Epithelial cell of esophagus (primary cell): ENCODE data around the gene CACNA1D.

Experiments used
- DNase-seq: peaks from one replicate; pipeline ENCODE4 v3.0.0; 2010; ENCODE audit warnings: low read depth
- H3K4me3 ChIP-seq: 2 replicates; pipeline ENCODE4 v1.5.1; 2011; ENCODE audit warnings: mild to moderate bottlenecking, low read length, control low read depth
- CTCF ChIP-seq: IDR thresholded peaks from 2 replicates; pipeline ENCODE4 v1.5.1; 2011; ENCODE audit warnings: low read depth, mild to moderate bottlenecking, low read length, control low read depth, inconsistent platforms; ENCODE audit not compliant: insufficient read depth; ENCODE audit errors: missing control alignments

The CACNA1D gene

DNA sequence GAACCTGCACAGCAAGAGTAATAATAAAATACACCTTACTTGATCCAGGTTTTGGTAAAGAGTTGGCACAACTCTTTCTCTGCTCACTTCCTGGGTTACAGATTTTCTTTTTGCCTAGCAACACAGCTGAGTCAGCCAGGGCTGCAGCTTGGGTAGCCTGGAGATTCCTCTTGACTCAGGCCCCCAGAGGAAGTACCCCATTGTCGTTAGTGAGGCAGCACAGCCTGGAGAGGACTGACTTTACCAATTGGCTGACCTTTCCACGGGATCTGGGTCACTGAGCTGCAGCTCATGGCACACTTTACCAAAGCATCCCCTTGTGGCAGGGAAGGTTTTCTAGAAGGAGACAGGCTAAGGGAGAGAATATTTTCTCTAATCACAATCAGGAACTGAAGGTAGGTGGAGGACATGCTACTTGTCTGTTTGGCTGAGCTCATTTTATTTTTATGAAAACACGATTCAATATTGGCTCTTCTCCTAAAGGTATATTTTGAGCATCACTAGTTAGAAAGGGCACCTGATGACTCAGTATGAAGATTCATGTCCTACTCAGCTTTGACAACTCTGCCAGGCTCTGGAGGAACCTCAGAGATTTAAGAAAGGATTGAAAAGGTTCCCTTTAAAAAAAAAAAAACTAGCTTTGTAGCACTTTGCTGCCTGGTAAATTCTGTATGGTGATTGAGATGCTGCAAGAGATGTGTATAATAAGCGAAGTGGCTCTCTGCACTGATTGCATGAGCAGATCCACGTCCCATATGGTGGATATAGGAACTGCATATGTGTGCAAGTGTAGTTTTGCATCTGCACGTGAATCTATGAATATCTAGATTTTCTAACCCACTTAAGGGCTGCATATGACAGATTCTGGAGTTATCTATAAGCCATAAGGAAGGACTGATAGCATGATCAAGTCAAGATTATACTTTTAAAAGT is 227.0 kb downstream of the CACNA1D start:
- TF ChIP-seq CTCF: no peak
- no peak for DNase-seq
- no peak overlapping the region for H3K4me3 ChIP-seq

DNA sequence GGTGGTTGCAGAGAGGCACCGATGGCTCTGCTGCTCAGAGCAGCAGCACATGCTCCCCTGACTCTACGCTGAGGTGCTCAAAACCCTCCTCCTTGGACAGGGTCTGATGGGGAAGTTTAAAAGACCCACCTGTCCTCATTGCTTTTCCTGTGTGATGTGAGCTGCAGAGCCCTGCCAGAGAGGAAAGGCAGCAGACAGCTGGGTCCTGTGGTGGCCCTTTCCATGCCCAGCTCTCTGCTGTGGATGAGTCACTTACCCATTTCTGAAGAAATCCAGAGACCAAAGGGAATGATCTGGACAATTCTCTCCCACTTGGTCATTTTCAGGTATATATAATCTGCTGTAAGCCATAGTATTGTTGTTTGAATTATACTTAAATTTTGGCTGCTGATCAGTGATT is 230.2 kb downstream of the CACNA1D start:
- no peak overlapping the region for H3K4me3 ChIP-seq
- no peak for TF ChIP-seq CTCF
- DNase-seq: no peak

DNA sequence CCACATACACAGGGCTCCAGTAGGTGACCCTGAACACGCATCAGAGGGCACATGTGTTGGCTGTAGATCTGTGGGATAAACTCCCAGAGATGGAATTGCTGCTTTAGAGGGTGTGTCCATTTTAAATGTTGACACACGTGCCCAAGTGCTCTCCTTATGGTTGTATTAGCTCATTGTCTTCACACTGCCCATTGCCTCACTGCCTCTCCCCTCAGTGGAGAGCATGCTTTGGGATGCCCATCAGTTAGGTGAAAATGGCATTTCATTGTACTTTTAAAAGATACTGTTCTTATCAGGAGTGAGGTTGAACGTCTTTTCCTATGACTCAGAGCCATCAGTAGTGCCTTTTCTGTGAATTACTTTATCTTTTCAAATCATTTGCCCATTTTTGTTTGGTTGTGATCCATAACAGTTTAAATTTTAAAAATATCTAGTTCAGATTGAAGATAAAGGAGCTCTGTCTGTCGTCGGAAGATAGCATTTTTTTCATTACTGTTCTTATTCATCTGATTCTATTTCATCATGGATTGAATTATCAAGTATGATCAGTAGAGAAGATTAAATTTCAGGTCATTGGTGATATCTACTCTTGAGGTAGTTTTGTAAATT is 231.1 kb downstream of the CACNA1D start:
- no peak overlapping the region for H3K4me3 ChIP-seq
- TF ChIP-seq CTCF: no peak

DNA sequence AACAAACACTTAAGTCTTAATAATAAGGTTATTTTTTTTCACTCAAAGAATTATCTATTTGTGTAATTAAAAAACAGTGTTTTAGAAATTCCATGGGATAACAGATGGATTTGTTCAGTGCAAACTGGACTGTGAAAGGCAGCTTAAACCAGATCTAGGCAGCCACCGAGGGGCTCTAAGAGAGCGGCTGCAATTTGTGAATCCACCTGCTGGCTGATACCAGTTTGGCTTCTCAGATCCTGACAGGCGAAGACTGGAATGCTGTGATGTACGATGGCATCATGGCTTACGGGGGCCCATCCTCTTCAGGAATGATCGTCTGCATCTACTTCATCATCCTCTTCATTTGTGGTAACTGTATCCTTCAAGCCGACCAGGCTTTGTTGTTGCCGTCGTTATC is 232.2 kb downstream of the CACNA1D start:
- no peak for TF ChIP-seq CTCF
- H3K4me3 ChIP-seq: no peak overlapping the region
- no peak for DNase-seq

More for the DNA sequence above, 231.1 kb downstream of the CACNA1D start:
- DNase-seq: no peak

DNA sequence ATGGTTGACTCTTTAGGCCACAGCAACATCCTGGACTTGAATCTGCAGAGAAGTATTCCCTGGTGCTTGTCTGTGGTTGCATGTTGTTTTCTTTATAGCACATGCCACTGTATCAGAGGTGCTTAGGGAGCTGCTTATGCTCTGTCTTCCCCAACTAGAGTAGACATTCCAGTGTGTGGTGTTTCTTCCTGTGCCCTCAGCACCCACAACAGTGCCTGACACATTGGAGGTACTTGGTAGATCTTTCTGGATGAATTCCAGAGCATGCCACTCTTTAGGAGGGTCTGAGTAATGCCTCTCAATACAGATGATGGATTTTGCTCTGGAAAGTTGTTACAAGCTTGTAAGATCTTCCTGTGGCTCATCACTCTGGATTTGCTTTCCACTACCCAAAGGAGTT is 234.2 kb downstream of the CACNA1D start:
- no peak for DNase-seq

GRCh38 chr3:53729159-53729558 is 234.7 kb downstream of the CACNA1D start:
- no peak for TF ChIP-seq CTCF
- no peak overlapping the region for H3K4me3 ChIP-seq
- no peak for DNase-seq

More for the DNA sequence above, 234.2 kb downstream of the CACNA1D start:
- TF ChIP-seq CTCF: no peak
- H3K4me3 ChIP-seq: no peak overlapping the region
